ENCODE measurements around the gene CHMP4A. TPM values are rescaled to one million over a fixed set of nuclear protein-coding genes. Genes with fewer than 3 reads are reported as not detected.
A peak's percentile ranks its signal among the peaks of the same experiment; 100 is the strongest.

CHMP4A gene
- total and polyA plus RNA-seq, 9 of the 15 experiments (the other 6 are each of a cell fraction or from before 2014, with no cell fraction given), result 28.8 to 104 (median 52.7) TPM

DNA sequence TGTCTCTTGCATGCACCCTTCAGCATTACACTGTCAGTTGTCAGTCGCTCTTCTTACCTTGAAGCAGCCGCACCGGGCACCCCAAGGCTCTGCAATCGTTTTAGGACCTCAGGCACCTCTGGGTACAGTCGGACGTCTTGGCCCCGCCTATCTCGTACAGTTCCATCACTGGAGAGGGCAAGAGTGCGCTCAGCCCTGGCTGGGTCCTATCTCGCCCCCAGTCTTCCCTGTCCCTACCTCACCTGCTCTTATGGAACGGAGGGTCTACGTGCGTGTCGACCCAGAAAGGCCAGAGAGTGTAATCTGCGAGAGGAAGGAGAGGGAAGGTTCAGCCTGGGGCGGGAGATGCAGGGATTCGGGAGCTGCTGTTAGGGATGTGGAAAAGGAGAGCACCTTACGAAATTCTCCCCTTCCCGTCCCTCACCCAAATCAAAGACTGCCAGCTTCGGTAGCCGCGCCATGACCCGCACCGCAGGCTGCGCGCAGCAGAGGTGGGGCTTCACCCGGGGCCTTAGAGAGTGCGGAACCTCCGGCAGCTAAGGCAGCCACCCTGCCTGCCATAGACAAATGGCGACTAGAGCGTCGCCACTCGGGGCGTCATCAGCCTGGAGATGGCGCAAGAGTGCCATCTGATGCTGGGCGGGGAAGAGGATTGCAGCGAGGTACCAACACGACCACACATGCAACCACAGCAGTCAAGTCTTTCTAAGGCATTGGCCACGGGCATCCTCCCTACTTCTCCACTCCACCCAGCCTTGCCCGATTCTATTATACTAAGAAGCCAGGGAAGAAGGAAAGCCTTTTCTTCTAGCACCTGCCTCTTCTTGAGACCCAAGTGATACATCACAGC is 2.4 kb upstream of the CHMP4A start, which contains the start of gene MDP1 (continued):
- no peak for TF ChIP-seq CBX2 (IDR thresholded peaks at IDR 0.05; ENCODE audit: insufficient read depth, low read length, poor library complexity, severe bottlenecking)
- TF ChIP-seq ESRRA (IDR thresholded peaks at IDR 0.05; ENCODE audit: borderline replicate concordance, low read depth), result peak; percentile 38; the same call in 1 of the 2 replicates
- no peak for TF ChIP-seq TCF7L2 (IDR thresholded peaks at IDR 0.05; ENCODE audit: low read depth, low read length)
- TF ChIP-seq TBP (optimal IDR thresholded peaks at IDR 0.05; ENCODE audit: low read depth, low read length), result peak; percentile 59
- TF ChIP-seq, protein P1, sequence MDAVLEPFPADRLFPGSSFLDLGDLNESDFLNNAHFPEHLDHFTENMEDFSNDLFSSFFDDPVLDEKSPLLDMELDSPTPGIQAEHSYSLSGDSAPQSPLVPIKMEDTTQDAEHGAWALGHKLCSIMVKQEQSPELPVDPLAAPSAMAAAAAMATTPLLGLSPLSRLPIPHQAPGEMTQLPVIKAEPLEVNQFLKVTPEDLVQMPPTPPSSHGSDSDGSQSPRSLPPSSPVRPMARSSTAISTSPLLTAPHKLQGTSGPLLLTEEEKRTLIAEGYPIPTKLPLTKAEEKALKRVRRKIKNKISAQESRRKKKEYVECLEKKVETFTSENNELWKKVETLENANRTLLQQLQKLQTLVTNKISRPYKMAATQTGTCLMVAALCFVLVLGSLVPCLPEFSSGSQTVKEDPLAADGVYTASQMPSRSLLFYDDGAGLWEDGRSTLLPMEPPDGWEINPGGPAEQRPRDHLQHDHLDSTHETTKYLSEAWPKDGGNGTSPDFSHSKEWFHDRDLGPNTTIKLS (IDR thresholded peaks at IDR 0.05; ENCODE audit: borderline replicate concordance, low read depth), result peak; percentile 44; the same call in 1 of the 2 replicates
- peak; percentile 38; the same call in 1 of the 2 replicates for TF ChIP-seq EP300 (IDR thresholded peaks at IDR 0.05; ENCODE audit: low read length)
- no peak for TF ChIP-seq TCF7 (IDR thresholded peaks at IDR 0.05; ENCODE audit: borderline replicate concordance)
- TF ChIP-seq ZNF445 (CRISPR knock-in tag; IDR thresholded peaks at IDR 0.05; ENCODE audit: low read depth), result no peak
- peak; percentile 71 for TF ChIP-seq PML (IDR thresholded peaks at IDR 0.05; ENCODE audit: low read length)
- no peak for TF ChIP-seq NEUROD1 (IDR thresholded peaks at IDR 0.05; ENCODE audit: borderline replicate concordance, low read depth, low read length, partially characterized antibody)
- TF ChIP-seq, protein P2, sequence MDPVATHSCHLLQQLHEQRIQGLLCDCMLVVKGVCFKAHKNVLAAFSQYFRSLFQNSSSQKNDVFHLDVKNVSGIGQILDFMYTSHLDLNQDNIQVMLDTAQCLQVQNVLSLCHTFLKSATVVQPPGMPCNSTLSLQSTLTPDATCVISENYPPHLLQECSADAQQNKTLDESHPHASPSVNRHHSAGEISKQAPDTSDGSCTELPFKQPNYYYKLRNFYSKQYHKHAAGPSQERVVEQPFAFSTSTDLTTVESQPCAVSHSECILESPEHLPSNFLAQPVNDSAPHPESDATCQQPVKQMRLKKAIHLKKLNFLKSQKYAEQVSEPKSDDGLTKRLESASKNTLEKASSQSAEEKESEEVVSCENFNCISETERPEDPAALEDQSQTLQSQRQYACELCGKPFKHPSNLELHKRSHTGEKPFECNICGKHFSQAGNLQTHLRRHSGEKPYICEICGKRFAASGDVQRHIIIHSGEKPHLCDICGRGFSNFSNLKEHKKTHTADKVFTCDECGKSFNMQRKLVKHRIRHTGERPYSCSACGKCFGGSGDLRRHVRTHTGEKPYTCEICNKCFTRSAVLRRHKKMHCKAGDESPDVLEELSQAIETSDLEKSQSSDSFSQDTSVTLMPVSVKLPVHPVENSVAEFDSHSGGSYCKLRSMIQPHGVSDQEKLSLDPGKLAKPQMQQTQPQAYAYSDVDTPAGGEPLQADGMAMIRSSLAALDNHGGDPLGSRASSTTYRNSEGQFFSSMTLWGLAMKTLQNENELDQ (CRISPR knock-in tag; IDR thresholded peaks at IDR 0.05; ENCODE audit: borderline replicate concordance), result no peak
- TF ChIP-seq, protein P3, sequence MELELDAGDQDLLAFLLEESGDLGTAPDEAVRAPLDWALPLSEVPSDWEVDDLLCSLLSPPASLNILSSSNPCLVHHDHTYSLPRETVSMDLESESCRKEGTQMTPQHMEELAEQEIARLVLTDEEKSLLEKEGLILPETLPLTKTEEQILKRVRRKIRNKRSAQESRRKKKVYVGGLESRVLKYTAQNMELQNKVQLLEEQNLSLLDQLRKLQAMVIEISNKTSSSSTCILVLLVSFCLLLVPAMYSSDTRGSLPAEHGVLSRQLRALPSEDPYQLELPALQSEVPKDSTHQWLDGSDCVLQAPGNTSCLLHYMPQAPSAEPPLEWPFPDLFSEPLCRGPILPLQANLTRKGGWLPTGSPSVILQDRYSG (tag; conservative IDR thresholded peaks at IDR 0.05; ENCODE audit: low read depth), result no peak
- peak; percentile 28; the same call in 1 of the 2 replicates for TF ChIP-seq BHLHE40 (IDR thresholded peaks at IDR 0.05; ENCODE audit: low read length)
- TF ChIP-seq PHF21A (IDR thresholded peaks at IDR 0.05; ENCODE audit: borderline replicate concordance, low read depth), result no peak
- TF ChIP-seq, protein P4, sequence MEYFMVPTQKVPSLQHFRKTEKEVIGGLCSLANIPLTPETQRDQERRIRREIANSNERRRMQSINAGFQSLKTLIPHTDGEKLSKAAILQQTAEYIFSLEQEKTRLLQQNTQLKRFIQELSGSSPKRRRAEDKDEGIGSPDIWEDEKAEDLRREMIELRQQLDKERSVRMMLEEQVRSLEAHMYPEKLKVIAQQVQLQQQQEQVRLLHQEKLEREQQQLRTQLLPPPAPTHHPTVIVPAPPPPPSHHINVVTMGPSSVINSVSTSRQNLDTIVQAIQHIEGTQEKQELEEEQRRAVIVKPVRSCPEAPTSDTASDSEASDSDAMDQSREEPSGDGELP (CRISPR knock-in tag; IDR thresholded peaks at IDR 0.05; ENCODE audit: borderline replicate concordance), result peak; percentile 85
- TF ChIP-seq, protein P5, sequence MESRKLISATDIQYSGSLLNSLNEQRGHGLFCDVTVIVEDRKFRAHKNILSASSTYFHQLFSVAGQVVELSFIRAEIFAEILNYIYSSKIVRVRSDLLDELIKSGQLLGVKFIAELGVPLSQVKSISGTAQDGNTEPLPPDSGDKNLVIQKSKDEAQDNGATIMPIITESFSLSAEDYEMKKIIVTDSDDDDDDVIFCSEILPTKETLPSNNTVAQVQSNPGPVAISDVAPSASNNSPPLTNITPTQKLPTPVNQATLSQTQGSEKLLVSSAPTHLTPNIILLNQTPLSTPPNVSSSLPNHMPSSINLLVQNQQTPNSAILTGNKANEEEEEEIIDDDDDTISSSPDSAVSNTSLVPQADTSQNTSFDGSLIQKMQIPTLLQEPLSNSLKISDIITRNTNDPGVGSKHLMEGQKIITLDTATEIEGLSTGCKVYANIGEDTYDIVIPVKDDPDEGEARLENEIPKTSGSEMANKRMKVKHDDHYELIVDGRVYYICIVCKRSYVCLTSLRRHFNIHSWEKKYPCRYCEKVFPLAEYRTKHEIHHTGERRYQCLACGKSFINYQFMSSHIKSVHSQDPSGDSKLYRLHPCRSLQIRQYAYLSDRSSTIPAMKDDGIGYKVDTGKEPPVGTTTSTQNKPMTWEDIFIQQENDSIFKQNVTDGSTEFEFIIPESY (CRISPR knock-in tag; IDR thresholded peaks at IDR 0.05), result no peak

All from K562 (cell line).